Superior temporal gyrus (tissue), 1 donor: ENCODE measurements around the gene NALCN.

Experiments used
- DNase-seq: peaks from one replicate; pipeline ENCODE4 v3.0.0-alpha.2; 2016; ENCODE audit errors: extremely low spot score

The NALCN gene

GRCh38 chr13:101123028-101123427, 293.3 kb downstream of the NALCN start:
- no peak for DNase-seq

GRCh38 chr13:101121608-101122007, 294.7 kb downstream of the NALCN start:
- DNase-seq, result no peak

DNA sequence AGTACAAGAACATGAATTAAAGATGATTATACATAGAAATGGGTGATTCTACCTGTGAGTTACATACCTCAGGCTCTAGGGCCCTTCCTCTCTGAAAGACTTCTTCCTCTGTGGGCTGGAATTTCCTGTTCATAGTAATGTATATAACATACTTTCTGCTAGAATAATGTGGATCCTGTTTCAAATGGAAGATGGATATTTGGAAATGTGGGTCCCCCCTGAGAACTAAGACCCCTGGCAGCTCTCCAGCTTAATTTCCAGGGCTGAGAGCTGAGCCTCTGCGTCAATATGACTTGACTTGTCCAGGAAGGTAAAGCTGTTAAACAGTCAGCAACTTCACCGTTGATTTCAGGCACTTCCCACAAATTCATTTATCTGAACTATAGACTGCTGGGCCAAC, 296.3 kb downstream of the NALCN start:
- no peak for DNase-seq

GRCh38 chr13:101116826-101117225, 299.5 kb downstream of the NALCN start:
- no peak for DNase-seq

- no peak for DNase-seq
Observed at GRCh38 chr13:101116341-101116740, 300.0 kb downstream of the NALCN start.

DNA sequence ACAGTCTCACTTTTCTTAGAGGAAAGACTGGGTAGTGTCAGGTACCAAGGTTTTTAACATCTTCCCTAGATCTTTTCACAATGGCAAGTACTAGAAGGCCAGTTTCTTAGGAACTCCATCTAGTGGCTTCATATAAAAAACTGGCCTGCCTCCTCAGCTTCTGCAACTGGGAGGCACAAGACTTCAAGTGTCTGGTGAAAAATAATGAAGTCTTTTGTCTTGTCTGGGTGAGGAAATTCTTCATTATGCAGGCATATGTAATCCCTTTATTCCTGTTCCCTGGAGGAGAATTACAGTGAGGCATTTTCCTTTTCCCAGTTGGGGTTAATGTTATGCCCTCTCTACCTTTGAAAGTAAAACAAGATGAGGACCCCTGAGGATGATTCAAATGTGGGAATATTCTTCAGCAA, 300.5 kb downstream of the NALCN start:
- DNase-seq, result peak; percentile 46

- DNase-seq, result no peak
Observed at GRCh38 chr13:101111894-101112293, 304.4 kb downstream of the NALCN start.

DNA sequence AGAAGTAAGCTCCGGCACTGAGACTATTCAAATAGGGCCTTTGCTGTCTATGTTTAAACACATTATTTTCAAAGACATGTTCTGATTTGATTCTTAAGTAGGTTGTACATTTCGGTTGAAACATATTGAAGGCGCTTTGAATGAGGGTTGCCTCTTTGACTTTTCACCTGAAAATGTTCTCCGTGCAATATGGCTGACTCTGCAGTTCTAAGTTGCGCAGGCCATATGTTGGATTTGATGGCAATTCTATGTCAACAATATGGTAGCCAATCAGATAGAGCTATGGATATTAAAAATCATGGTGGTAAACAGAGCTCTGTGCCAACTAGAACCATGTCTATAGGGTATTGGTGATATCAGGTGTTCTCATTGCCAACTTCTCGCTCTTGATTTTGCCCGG, 307.3 kb downstream of the NALCN start:
- no peak for DNase-seq

- DNase-seq, result no peak
Observed at GRCh38 chr13:101098873-101099272, 317.4 kb downstream of the NALCN start.

GRCh38 chr13:101092985-101093384, 323.3 kb downstream of the NALCN start:
- no peak for DNase-seq

- no peak for DNase-seq
Observed at GRCh38 chr13:101090287-101090686, 326.0 kb downstream of the NALCN start.

GRCh38 chr13:101085551-101085950, 330.8 kb downstream of the NALCN start:
- DNase-seq, result no peak

DNA sequence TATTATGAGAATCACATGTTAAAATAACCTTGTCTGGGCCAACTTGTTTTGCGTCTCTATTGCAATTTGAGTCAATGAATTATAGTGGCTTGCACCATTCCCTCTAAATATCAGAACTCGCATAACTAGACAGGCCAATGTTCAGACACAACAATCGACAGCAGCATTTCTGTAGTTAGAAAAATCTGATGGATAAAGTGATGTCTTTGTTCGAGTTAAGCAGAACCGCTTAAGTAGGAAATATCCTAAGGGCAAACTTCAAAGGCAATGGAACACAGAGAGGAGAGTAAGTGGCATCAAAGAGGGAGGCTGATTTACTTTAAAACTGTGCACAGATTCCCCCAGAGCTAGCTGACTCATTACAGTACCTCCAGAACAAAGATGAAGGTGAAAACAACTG, 333.9 kb downstream of the NALCN start:
- DNase-seq, result no peak

DNA sequence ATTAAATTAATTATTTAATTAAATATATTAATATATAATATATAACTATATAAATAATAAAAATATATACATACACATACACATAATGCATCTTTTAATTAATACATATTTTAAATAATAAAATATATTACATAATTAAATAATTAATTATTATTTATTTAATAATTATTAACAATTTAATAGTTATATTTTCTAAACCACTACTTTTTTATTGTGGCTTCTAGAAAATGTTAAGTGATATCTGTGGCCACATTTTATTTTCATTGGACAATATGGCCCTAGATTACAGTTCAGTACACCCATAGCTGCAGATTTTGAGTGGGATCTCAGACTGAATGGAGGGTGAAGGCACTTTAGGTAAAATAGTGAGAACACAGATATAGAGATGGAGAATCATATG, 335.7 kb downstream of the NALCN start:
- DNase-seq, result no peak

- DNase-seq, result no peak
Observed at GRCh38 chr13:101065329-101065728, 351.0 kb downstream of the NALCN start.

GRCh38 chr13:101059793-101060192, 356.5 kb downstream of the NALCN start:
- no peak for DNase-seq

DNA sequence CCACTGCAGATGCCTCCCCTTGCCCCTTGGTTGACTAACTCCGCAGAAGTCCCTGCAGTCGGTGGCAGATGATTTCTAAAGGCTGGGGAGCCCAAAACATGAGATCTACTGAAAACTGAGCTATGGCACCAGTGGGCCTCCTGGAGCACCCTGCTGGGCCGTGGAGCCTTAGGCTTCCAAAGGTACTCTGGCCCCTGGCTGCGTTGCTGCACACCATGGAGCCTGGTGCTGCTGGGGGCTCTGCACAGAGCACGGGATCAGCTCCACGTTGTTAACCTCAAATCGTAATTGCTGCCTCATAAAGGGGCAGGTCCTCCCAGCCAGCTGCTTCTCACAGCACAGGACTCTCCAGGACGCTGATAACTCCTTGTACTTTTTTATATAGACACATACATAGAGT, 357.5 kb downstream of the NALCN start:
- DNase-seq, result no peak

- DNase-seq, result peak; percentile 49
Observed at GRCh38 chr13:101053301-101054093, 362.8 kb downstream of the NALCN start.

- DNase-seq, result no peak
Observed at GRCh38 chr13:101049166-101049850, 367.0 kb downstream of the NALCN start.

DNA sequence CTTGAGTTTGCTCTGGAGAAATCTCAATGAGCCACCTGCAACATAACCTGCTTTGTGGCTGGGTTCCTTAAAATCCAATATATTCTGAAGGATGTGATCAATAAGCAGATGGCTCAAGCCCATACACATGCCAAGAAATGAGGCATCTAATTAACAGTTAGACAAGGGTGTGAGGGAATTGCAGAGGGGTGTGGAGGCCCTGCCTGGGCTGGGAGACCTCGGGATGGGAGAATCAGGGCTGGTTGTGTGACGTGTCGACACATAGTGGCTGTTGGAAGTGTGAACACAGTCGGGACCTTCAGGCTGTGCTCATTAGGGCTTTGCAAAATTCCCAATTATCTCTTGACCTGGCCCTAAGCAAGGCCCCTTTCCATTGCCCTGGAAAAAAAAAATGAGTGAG, 379.8 kb downstream of the NALCN start:
- DNase-seq, result no peak

- DNase-seq, result no peak
Observed at GRCh38 chr13:101035119-101035620, 381.1 kb downstream of the NALCN start.

DNA sequence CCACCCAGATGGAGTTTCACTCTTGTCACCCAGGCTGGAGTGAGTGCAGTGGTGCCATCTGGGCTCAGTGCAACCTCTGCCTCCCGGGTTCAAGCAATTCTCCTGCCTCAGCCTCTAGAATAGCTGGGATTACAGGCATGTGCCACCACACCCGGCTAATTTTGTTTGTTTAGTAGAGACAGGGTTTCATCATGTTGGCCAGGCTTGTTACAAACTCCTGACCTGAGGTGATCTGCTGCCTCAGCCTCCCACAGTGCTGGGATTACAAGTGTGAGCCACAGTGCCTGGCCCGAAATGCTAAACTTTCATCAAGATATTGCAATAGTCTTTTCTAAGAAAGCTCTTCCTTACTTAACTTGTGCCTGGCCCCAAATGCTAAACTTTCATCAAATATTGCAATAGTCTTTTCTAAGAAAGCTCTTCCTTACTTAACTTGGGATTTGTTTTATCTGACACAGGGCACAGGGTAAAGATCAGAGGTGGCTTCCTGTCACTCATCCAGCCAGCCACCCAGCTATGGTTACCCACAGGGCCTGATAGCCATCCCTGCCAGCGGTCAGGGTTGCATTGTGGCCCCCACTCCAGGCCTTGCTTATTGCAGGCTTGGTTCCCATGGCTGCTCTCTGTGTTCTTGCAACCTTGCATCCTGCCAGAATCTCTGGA, 389.4 kb downstream of the NALCN start:
- DNase-seq, result no peak

DNA sequence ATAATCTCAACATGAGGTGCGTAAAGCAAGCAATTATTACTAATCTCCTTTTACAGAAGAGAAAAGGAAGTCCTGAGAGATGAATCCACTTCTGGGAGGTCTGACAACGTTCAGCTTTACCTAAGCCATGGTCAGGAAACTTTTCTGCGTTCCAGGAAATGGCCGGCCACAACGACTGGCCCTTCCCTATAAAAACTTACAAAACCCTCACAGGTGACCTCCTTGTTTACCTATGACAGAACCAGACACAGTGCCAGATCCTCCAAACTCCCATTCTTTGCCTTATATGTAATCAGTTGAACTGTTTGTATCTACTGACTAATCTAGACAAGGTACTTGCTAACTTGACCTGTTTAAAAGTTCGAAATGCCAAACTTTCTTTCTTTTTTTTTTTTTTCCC, 390.0 kb downstream of the NALCN start:
- no peak for DNase-seq
